NCI-H2029 (cell line): ENCODE measurements around the gene ARAP2.

ENCODE experiments used
- DNase-seq: peaks from one replicate; lab custom pipeline; 2025; lab: John Stamatoyannopoulos, UW

The ARAP2 gene

DNA sequence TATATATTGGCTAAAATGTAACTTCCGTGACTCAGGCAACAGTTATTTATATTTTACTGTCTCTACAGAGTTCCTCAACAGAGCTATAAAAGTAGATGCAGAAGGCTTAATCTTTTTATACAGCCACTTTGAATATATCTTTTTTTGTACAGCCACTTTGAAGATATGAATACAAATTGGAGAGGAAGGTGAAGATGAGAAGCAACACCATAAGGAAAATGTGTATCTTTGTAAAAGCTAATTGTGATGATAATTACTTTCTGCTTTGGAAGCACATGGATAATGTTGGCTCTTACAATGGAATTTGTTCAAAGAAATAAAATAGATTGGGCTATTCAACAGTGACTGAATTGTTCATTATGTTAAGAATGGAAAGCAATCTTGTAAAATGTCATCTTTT lies 205.8 kb downstream of the ARAP2 start:
- DNase-seq: no peak

- DNase-seq: no peak
Measured at GRCh38 chr4:36037127-36037526, 207.2 kb downstream of the ARAP2 start.

DNA sequence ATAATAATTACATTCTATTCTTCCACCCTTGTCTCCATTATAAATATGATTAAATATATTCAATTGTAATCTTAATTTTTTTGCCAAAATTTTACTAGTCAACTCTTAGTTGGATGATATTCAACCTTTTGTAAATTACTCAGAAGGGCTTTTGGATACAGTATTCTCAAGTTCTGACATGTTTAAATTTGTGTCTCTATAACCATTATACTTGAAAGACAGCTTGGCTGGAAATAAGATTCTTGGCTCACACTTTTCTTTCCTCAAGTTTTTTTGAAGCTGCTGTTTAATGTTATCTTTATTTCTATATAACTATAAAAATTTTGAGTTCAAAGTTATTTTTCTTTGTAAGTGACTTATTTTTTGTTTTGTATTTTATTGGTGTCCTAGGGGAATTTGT lies 214.4 kb downstream of the ARAP2 start:
- DNase-seq: no peak

GRCh38 chr4:36027203-36027602 lies 217.1 kb downstream of the ARAP2 start:
- DNase-seq: no peak

- DNase-seq: no peak
Measured at GRCh38 chr4:36026348-36026880, 217.9 kb downstream of the ARAP2 start.

GRCh38 chr4:36024901-36025660 lies 219.2 kb downstream of the ARAP2 start:
- no peak for DNase-seq

DNA sequence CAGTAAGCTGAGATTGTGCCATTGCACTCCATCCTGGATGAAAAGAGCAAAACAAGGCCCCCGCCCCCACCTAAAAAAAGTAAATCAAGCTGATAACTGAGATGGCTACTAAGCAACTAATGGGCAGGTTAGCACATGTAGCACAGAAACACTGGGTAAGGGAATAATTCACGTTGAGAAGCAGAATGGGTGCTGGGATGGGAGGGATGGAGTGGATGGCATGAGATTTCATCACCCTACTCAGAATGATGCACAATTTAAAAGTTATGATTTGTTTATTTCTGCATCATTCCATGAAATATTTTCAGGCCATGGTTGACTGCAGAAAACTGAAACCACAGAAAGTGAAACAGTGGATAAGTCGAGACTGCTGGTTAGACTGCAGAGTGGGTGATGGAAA lies 224.0 kb downstream of the ARAP2 start:
- DNase-seq: no peak
